Gastrocnemius medialis (tissue), 4 donors: Measurements from ENCODE around the gene PAGE3. TPM values are rescaled to one million over a fixed set of nuclear protein-coding genes. Genes with fewer than 3 reads are reported as not detected.

Source experiments
- ATAC-seq, 2 donors: fragments of 150-250 bp; one replicate each; pipeline ENCODE4 v1.9.1; 2016
- DNase-seq, 2 donors: peaks; one replicate each; pipeline ENCODE4 v3.0.0-alpha.2; 2019
- H3K27ac ChIP-seq, 4 donors: fragments of 200-600 bp; sonication (generic); 1 replicate in 1 of 4; 2 replicates in 3 of 4; pipeline ENCODE4 v1.5.1; 2016 to 2018; ENCODE audit warnings: mild to moderate bottlenecking in 2 of 4, moderate library complexity in 1 of 4
- H3K27me3 ChIP-seq, 3 donors: fragments of 200-600 bp; sonication (generic) in 2 of 3; 1 replicate in 1 of 3; 2 replicates in 2 of 3; pipeline versions ENCODE4 v1.5.1 to v1.6.0; 2016 to 2019; ENCODE audit warnings: mild to moderate bottlenecking in 1 of 3, moderate library complexity in 1 of 3
- H3K36me3 ChIP-seq, 2 donors: fragments of 200-600 bp; sonication (generic) in 1 of 2; one replicate each; pipeline ENCODE4 v1.5.1; 2017 to 2018
- H3K4me1 ChIP-seq, 2 donors: fragments of 200-600 bp; sonication (generic) in 1 of 2; one replicate each; pipeline ENCODE4 v1.5.1; 2016 to 2017; ENCODE audit warnings: mild to moderate bottlenecking in 2 of 2
- H3K4me3 ChIP-seq, 4 donors: fragments of 200-600 bp; sonication (generic) in 3 of 4; 1 replicate in 1 of 4; 2 replicates in 3 of 4; pipeline ENCODE4 v1.5.1; 2016 to 2019; ENCODE audit warnings: mild to moderate bottlenecking in 2 of 4
- H3K9me3 ChIP-seq, 3 donors: fragments of 200-600 bp; sonication (generic) in 2 of 3; 1 replicate in 1 of 3; 2 replicates in 2 of 3; pipeline ENCODE4 v1.5.1; 2016 to 2019
- CTCF ChIP-seq, 5 experiments: fragments of 450-650 bp in 3 of 5; fragments of 200-600 bp in 2 of 5; sonication (generic) in 2 of 5; IDR thresholded peaks in 4 of 5; conservative IDR thresholded peaks in 1 of 5; 1 replicate in 4 of 5; 2 replicates in 1 of 5; pipeline ENCODE4 v1.5.1; 2016 to 2019; ENCODE audit warnings: antibody characterized with exemption in 5 of 5, mild to moderate bottlenecking in 3 of 5, moderate library complexity in 3 of 5
- POLR2A ChIP-seq, 2 donors: fragments of 450-650 bp; IDR thresholded peaks; one replicate each; pipeline ENCODE4 v1.6.1; 2017; ENCODE audit warnings: antibody characterized with exemption in 2 of 2, mild to moderate bottlenecking in 2 of 2, moderate library complexity in 2 of 2
- in situ Hi-C, 4 donors: fragments of 200-750 bp; cut with MboI; loops; one replicate each; pipeline versions ENCODE4 v1.15.0 to v1.8.0; 2017; ENCODE audit warnings: low sequenced_read_pairs in 4 of 4
- intact Hi-C: fragments of 100-400 bp; cut with DNase I; formaldehyde crosslinking; loops from one replicate; pipeline ENCODE4 v1.15.1; 2023; ENCODE audit warnings: low total_unique reads
- total RNA-seq, 4 donors: library from RNA; depleted of rRNA; stranded (reverse); fragments of >200 nt; gene quantifications; one replicate each; pipeline versions ENCODE4 v1.1.0 to v1.2.3, GENCODE V29; 2016

Gene PAGE3
- total RNA-seq, 4 donors from 2014 or later: not detected

GRCh38 chrX:55210931-55211677 lies 53.6 kb downstream of the PAGE3 start:
- in situ Hi-C loops: no loop called here
- intact Hi-C loops: no loop called here

More at GRCh38 chrX:55210931-55211677, 53.6 kb downstream of the PAGE3 start:
- no peaks in the 10 kb centered on the region for H3K9me3 ChIP-seq
- no peaks in the 10 kb centered on the region for H3K36me3 ChIP-seq
- TF ChIP-seq CTCF (IDR thresholded peaks at IDR 0.05 in 4 of 5, conservative IDR thresholded peaks at IDR 0.05 in 1 of 5) (no peak), POLR2A (IDR thresholded peaks at IDR 0.05) (no peak)
- no peak overlapping the region for H3K27ac ChIP-seq
- DNase-seq (no peak), ATAC-seq (no peak)
- no peaks in the 10 kb centered on the region for H3K27me3 ChIP-seq
- no peaks in the 10 kb centered on the region for H3K4me1 ChIP-seq
- H3K4me3 ChIP-seq: no peak overlapping the region

Other genes starting within 250 kb of the PAGE3 start
- 1 to 10 TPM in 1 of 4 donors, under 1 TPM in 1, not detected in 2; 0.58 to 2.2 TPM for gene ALAS2, start 233.9 kb downstream of the PAGE3 start, total RNA-seq
- gene PAGE2B, start 189.9 kb downstream of the PAGE3 start, total RNA-seq: not detected
- not detected for gene PAGE2, start 175.9 kb downstream of the PAGE3 start, total RNA-seq
- not detected for gene PAGE5, start 44.6 kb downstream of the PAGE3 start, total RNA-seq
- 10 to 100 TPM in 3 of 4 donors, 1 to 10 TPM in 1; 7.9 to 15.2 (median 13.0) TPM for gene MAGEH1, start 187.2 kb upstream of the PAGE3 start, total RNA-seq
- gene USP51, start 224.9 kb upstream of the PAGE3 start, total RNA-seq: 1 to 10 TPM in 1 of 4 donors, under 1 TPM in 3; 0.09 to 1.2 (median 0.57) TPM